GM19372 (cell line): ENCODE data around the gene NOX3.
"Not testable (repeated sequence)": the region's sequence is repeated elsewhere in the genome, so short reads cannot be mapped to it uniquely, and the experiment has no call there.

Experiments used
- ATAC-seq: cut with Tn5 transposase; IDR thresholded peaks from one replicate; pipeline ENCODE4 v1.9.1; 2021; ENCODE audit warnings: mild to moderate bottlenecking, low read depth, moderate library complexity; ENCODE audit not compliant: unreplicated experiment

NOX3 gene

GRCh38 chr6:155470979-155471616 lies 15.5 kb upstream of the NOX3 start:
- not testable (repeated sequence) for ATAC-seq

- ATAC-seq, result not testable (repeated sequence)
Observed at GRCh38 chr6:155468543-155468942, 12.9 kb upstream of the NOX3 start.

GRCh38 chr6:155466539-155466938 lies 10.9 kb upstream of the NOX3 start:
- no peak for ATAC-seq

GRCh38 chr6:155461556-155461955 lies 5.9 kb upstream of the NOX3 start:
- ATAC-seq, result no peak

GRCh38 chr6:155454471-155454870 lies 1.2 kb downstream of the NOX3 start:
- no peak for ATAC-seq

- ATAC-seq, result no peak
Observed at GRCh38 chr6:155454008-155454407, 1.6 kb downstream of the NOX3 start.

- ATAC-seq, result no peak
Observed at GRCh38 chr6:155452576-155452975, 3.1 kb downstream of the NOX3 start.

- ATAC-seq, result not testable (repeated sequence)
Observed at GRCh38 chr6:155451530-155451929, 4.1 kb downstream of the NOX3 start.

- no peak for ATAC-seq
Observed at GRCh38 chr6:155450240-155450581, 5.4 kb downstream of the NOX3 start.

GRCh38 chr6:155449450-155450239 lies 6.0 kb downstream of the NOX3 start:
- ATAC-seq, result no peak

- no peak for ATAC-seq
Observed at GRCh38 chr6:155448668-155449449, 6.8 kb downstream of the NOX3 start.

- ATAC-seq, result no peak
Observed at GRCh38 chr6:155447949-155448348, 7.7 kb downstream of the NOX3 start.

- ATAC-seq, result no peak
Observed at GRCh38 chr6:155444952-155445903, 10.4 kb downstream of the NOX3 start.

GRCh38 chr6:155444120-155444917 lies 11.3 kb downstream of the NOX3 start:
- no peak for ATAC-seq

- no peak for ATAC-seq
Observed at GRCh38 chr6:155443168-155443567, 12.5 kb downstream of the NOX3 start.

- no peak for ATAC-seq
Observed at GRCh38 chr6:155442562-155442961, 13.1 kb downstream of the NOX3 start.

- no peak for ATAC-seq
Observed at GRCh38 chr6:155441112-155441465, 14.6 kb downstream of the NOX3 start.

GRCh38 chr6:155440398-155441111 lies 15.1 kb downstream of the NOX3 start:
- ATAC-seq, result no peak

GRCh38 chr6:155439376-155439775 lies 16.3 kb downstream of the NOX3 start:
- ATAC-seq, result no peak
